Right ventricle myocardium superior (tissue), 1 donor: ENCODE results near the gene CERS6. TPM values are rescaled to one million over a fixed set of nuclear protein-coding genes. Genes with fewer than 3 reads are reported as not detected.
"Not testable (repeated sequence)": the region's sequence is repeated elsewhere in the genome, so short reads cannot be mapped to it uniquely, and the experiment has no call there.

Experiments
- ATAC-seq: fragments of 200-7000 bp; cut with Tn5 transposase; one replicate; pipeline ENCODE4 v1.9.1; 2020; ENCODE audit warnings: mild to moderate bottlenecking; ENCODE audit not compliant: poor library complexity
- DNase-seq: peaks from one replicate; pipeline ENCODE4 v3.0.0-alpha.2; 2020
- intact Hi-C: fragments of 100-400 bp; cut with DNase I; formaldehyde crosslinking; loops from one replicate; pipeline ENCODE4 v1.11.2; 2022
- total RNA-seq: library from RNA; stranded (reverse); fragmentation: NEBNext Ultra II Directional; extraction: Animal tissue kit (Norgen Biotek cat#: 25700); gene quantifications from one replicate; pipeline ENCODE4 v1.2.1, GENCODE V29; 2021
- donor health status: DM: no; HTN: yes; CAD: no; lungs with severe emphysema.

CERS6 gene
- total RNA-seq, 1 donor from 2014 or later: 66.7 TPM

- ATAC-seq (peak; percentile 92), DNase-seq (peak; percentile 61)
- intact Hi-C loops: no loop called here
Observed at GRCh38 chr2:168639441-168639898, 183.4 kb downstream of the CERS6 start.

- no peak for ATAC-seq
- intact Hi-C loops: no loop called here
- no peak for DNase-seq
Observed at GRCh38 chr2:168640039-168640438, 184.0 kb downstream of the CERS6 start.

- DNase-seq (no peak), ATAC-seq (no peak)
- intact Hi-C loops: no loop called here
Observed at GRCh38 chr2:168641636-168642035, 185.6 kb downstream of the CERS6 start.

GRCh38 chr2:168642873-168643272 lies 186.8 kb downstream of the CERS6 start:
- no peak for DNase-seq
- intact Hi-C loops: no loop called here
- no peak for ATAC-seq

GRCh38 chr2:168643979-168644378 lies 187.9 kb downstream of the CERS6 start:
- ATAC-seq (peak; percentile 69), DNase-seq (no peak)
- intact Hi-C loops: no loop called here

- no peak for ATAC-seq
- intact Hi-C loops: no loop called here
- DNase-seq: no peak
Observed at GRCh38 chr2:168645696-168646338, 189.7 kb downstream of the CERS6 start.

- intact Hi-C loops: no loop called here
- DNase-seq (peak; percentile 50), ATAC-seq (peak; percentile 61)
Observed at GRCh38 chr2:168649105-168649504, 193.0 kb downstream of the CERS6 start.

GRCh38 chr2:168649562-168649961 lies 193.5 kb downstream of the CERS6 start:
- ATAC-seq (peak; percentile 39), DNase-seq (no peak)
- intact Hi-C loops: no loop called here

GRCh38 chr2:168650139-168650538 lies 194.1 kb downstream of the CERS6 start:
- intact Hi-C loops: no loop called here
- DNase-seq (no peak), ATAC-seq (peak; percentile 18)

GRCh38 chr2:168650781-168651180 lies 194.7 kb downstream of the CERS6 start:
- no peak for ATAC-seq
- intact Hi-C loops: no loop called here
- no peak for DNase-seq

- DNase-seq (no peak), ATAC-seq (no peak)
- intact Hi-C loops: no loop called here
Observed at GRCh38 chr2:168652997-168653921, 197.2 kb downstream of the CERS6 start.

- no peak for ATAC-seq
Observed at GRCh38 chr2:168654705-168655104, 198.6 kb downstream of the CERS6 start.

GRCh38 chr2:168655207-168655606 lies 199.1 kb downstream of the CERS6 start:
- DNase-seq: no peak
- intact Hi-C loops: no loop called here
- ATAC-seq: no peak

More at GRCh38 chr2:168654705-168655104, 198.6 kb downstream of the CERS6 start:
- intact Hi-C loops: no loop called here
- DNase-seq: no peak

GRCh38 chr2:168657378-168657777 lies 201.3 kb downstream of the CERS6 start:
- intact Hi-C loops, ATAC-seq, DNase-seq: not testable (repeated sequence)

- DNase-seq (no peak), ATAC-seq (no peak)
- intact Hi-C loops: no loop called here
Observed at GRCh38 chr2:168658706-168659105, 202.6 kb downstream of the CERS6 start.

- DNase-seq (no peak), ATAC-seq (peak; percentile 38)
- intact Hi-C loops: no loop called here
Observed at GRCh38 chr2:168660870-168661862, 205.1 kb downstream of the CERS6 start.

GRCh38 chr2:168661863-168662256 lies 205.8 kb downstream of the CERS6 start:
- intact Hi-C loops: no loop called here
- DNase-seq: no peak
- no peak for ATAC-seq

GRCh38 chr2:168662651-168663208 lies 206.7 kb downstream of the CERS6 start:
- intact Hi-C loops: no loop called here
- ATAC-seq (no peak), DNase-seq (no peak)
